HEK293 (cell line): ENCODE data around the gene PEAK3.

Experiments
- BCL6B ChIP-seq: fragments of 450-650 bp; formaldehyde crosslinking; IDR thresholded peaks from 2 replicates; pipeline ENCODE4 v1.5.1; 2017; ENCODE audit warnings: missing biosample characterization, missing genetic modification characterization
- KLF1 ChIP-seq: fragments of 450-650 bp; formaldehyde crosslinking; IDR thresholded peaks from 2 replicates; pipeline ENCODE4 v1.5.1; 2016; ENCODE audit warnings: missing biosample characterization, missing genetic modification characterization
- KLF16 ChIP-seq: fragments of 450-650 bp; formaldehyde crosslinking; IDR thresholded peaks from 2 replicates; pipeline ENCODE4 v1.5.1; 2017; ENCODE audit warnings: missing biosample characterization, missing genetic modification characterization
- KLF17 ChIP-seq: fragments of 450-650 bp; formaldehyde crosslinking; IDR thresholded peaks from 2 replicates; pipeline ENCODE4 v1.5.1; 2016; ENCODE audit warnings: missing biosample characterization, missing genetic modification characterization
- PBX3 ChIP-seq: sonication (generic); formaldehyde crosslinking; IDR thresholded peaks from 2 replicates; pipeline ENCODE4 v1.8.1; 2022; ENCODE audit warnings: mild to moderate bottlenecking, moderate library complexity, missing genetic modification reagents
- PRDM6 ChIP-seq: fragments of 450-650 bp; formaldehyde crosslinking; IDR thresholded peaks from 2 replicates; pipeline ENCODE4 v1.5.1; 2017; ENCODE audit warnings: missing biosample characterization, missing genetic modification characterization
- SP2 ChIP-seq: fragments of 450-650 bp; formaldehyde crosslinking; IDR thresholded peaks from 2 replicates; pipeline ENCODE4 v1.5.1; 2016; ENCODE audit warnings: missing biosample characterization, missing genetic modification characterization
- TRIM28 ChIP-seq: IDR thresholded peaks from 2 replicates; pipeline ENCODE4 v1.6.1; 2011; ENCODE audit warnings: low read length, control low read depth, borderline replicate concordance
- ZBTB17 ChIP-seq: fragments of 450-650 bp; formaldehyde crosslinking; IDR thresholded peaks from 2 replicates; pipeline ENCODE4 v1.5.1; 2016; ENCODE audit warnings: missing biosample characterization, missing genetic modification characterization
- ZBTB6 ChIP-seq: fragments of 450-650 bp; formaldehyde crosslinking; IDR thresholded peaks from 2 replicates; pipeline ENCODE4 v1.5.1; 2017; ENCODE audit warnings: missing biosample characterization, missing genetic modification characterization
- ZFP37 ChIP-seq: fragments of 450-650 bp; formaldehyde crosslinking; IDR thresholded peaks from 2 replicates; pipeline ENCODE4 v1.5.1; 2016; ENCODE audit warnings: missing biosample characterization, missing genetic modification characterization
- ZFP41 ChIP-seq: fragments of 450-650 bp; formaldehyde crosslinking; IDR thresholded peaks from 2 replicates; pipeline ENCODE4 v1.5.1; 2016; ENCODE audit warnings: missing biosample characterization, missing genetic modification characterization, borderline replicate concordance
- ZIC2 ChIP-seq: fragments of 450-650 bp; formaldehyde crosslinking; IDR thresholded peaks from 2 replicates; pipeline ENCODE4 v1.5.1; 2016; ENCODE audit warnings: missing biosample characterization, missing genetic modification characterization
- ZNF146 ChIP-seq: fragments of 450-650 bp; formaldehyde crosslinking; IDR thresholded peaks from 2 replicates; pipeline ENCODE4 v1.5.1; 2016; ENCODE audit warnings: missing biosample characterization, missing genetic modification characterization
- ZNF169 ChIP-seq: fragments of 450-650 bp; formaldehyde crosslinking; IDR thresholded peaks from 2 replicates; pipeline ENCODE4 v1.5.1; 2016; ENCODE audit warnings: missing biosample characterization, missing genetic modification characterization
- ZNF37A ChIP-seq: fragments of 450-650 bp; IDR thresholded peaks from 2 replicates; pipeline ENCODE4 v1.5.1; 2018; ENCODE audit warnings: missing biosample characterization, missing genetic modification characterization
- ZNF596 ChIP-seq: fragments of 450-650 bp; IDR thresholded peaks from 2 replicates; pipeline ENCODE4 v1.5.0; 2018; ENCODE audit warnings: missing biosample characterization, mild to moderate bottlenecking, missing genetic modification characterization, moderate library complexity
- ZNF626 ChIP-seq: fragments of 450-650 bp; sonication (Bioruptor Pico); formaldehyde crosslinking; IDR thresholded peaks from 2 replicates; pipeline ENCODE4 v1.5.1; 2018; ENCODE audit warnings: missing biosample characterization, missing genetic modification characterization, inconsistent platforms
- ZNF629 ChIP-seq: fragments of 450-650 bp; formaldehyde crosslinking; IDR thresholded peaks from 2 replicates; pipeline ENCODE4 v1.5.1; 2017; ENCODE audit warnings: missing biosample characterization, missing genetic modification characterization
- ZNF785 ChIP-seq: fragments of 450-650 bp; formaldehyde crosslinking; IDR thresholded peaks from 2 replicates; pipeline ENCODE4 v1.5.1; 2016; ENCODE audit warnings: missing biosample characterization, missing genetic modification characterization
- ZSCAN16 ChIP-seq: fragments of 450-650 bp; formaldehyde crosslinking; IDR thresholded peaks from 2 replicates; pipeline ENCODE4 v1.5.1; 2016; ENCODE audit warnings: missing biosample characterization, missing genetic modification characterization
- ZSCAN30 ChIP-seq: fragments of 450-650 bp; IDR thresholded peaks from 2 replicates; pipeline ENCODE4 v1.5.1; 2018; ENCODE audit warnings: missing biosample characterization, mild to moderate bottlenecking, missing genetic modification characterization, moderate library complexity
- TF ChIP-seq, protein P1 (sequence below): fragments of 450-650 bp; formaldehyde crosslinking; IDR thresholded peaks from 2 replicates; pipeline ENCODE4 v1.5.1; 2017; ENCODE audit warnings: missing biosample characterization, missing genetic modification characterization
- TF ChIP-seq, protein P2 (sequence below): IDR thresholded peaks from 2 replicates; pipeline ENCODE4 v1.6.1; 2011; ENCODE audit warnings: mild to moderate bottlenecking, low read depth, low read length, borderline replicate concordance
- TF ChIP-seq, protein P3 (sequence below): fragments of 450-650 bp; formaldehyde crosslinking; IDR thresholded peaks from 2 replicates; pipeline ENCODE4 v1.5.1; 2016; ENCODE audit warnings: missing biosample characterization, missing genetic modification characterization, low read depth
- TF ChIP-seq, protein P4 (sequence below): fragments of 450-650 bp; formaldehyde crosslinking; IDR thresholded peaks from 2 replicates; pipeline ENCODE4 v1.5.1; 2017; ENCODE audit warnings: missing biosample characterization, missing genetic modification characterization

Gene PEAK3

GRCh38 chr19:2271234-2272103 is 10.5 kb downstream of the PEAK3 start (continued):
- TF ChIP-seq BCL6B (tag by site-specific recombination) (no peak), KLF16 (tag by site-specific recombination) (no peak), ZNF629 (no peak; the same call in 1 of the 2 replicates), ZBTB6 (tag by site-specific recombination) (no peak), PBX3 (CRISPR knock-in tag) (no peak), ZIC2 (no peak), PRDM6 (tag by site-specific recombination) (no peak), ZNF626 (no peak), ZNF169 (tag by site-specific recombination) (no peak), TRIM28 (no peak), ZSCAN30 (tag by site-specific recombination) (no peak), ZNF785 (tag by site-specific recombination) (no peak), KLF1 (peak; percentile 75), KLF17 (tag by site-specific recombination) (0 out of 2 replicates have a peak, but pooled peaks have one; percentile 18), ZNF596 (tag by site-specific recombination) (no peak), ZFP41 (tag by site-specific recombination) (no peak), ZBTB17 (tag by site-specific recombination) (peak; percentile 25; the same call in 1 of the 2 replicates), ZNF146 (tag by site-specific recombination) (no peak), ZSCAN16 (tag by site-specific recombination) (no peak), ZFP37 (no peak), SP2 (tag by site-specific recombination) (no peak), ZNF37A (no peak)
- TF ChIP-seq, protein P1, sequence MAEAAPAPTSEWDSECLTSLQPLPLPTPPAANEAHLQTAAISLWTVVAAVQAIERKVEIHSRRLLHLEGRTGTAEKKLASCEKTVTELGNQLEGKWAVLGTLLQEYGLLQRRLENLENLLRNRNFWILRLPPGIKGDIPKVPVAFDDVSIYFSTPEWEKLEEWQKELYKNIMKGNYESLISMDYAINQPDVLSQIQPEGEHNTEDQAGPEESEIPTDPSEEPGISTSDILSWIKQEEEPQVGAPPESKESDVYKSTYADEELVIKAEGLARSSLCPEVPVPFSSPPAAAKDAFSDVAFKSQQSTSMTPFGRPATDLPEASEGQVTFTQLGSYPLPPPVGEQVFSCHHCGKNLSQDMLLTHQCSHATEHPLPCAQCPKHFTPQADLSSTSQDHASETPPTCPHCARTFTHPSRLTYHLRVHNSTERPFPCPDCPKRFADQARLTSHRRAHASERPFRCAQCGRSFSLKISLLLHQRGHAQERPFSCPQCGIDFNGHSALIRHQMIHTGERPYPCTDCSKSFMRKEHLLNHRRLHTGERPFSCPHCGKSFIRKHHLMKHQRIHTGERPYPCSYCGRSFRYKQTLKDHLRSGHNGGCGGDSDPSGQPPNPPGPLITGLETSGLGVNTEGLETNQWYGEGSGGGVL (tag by site-specific recombination): no peak
- TF ChIP-seq, protein P2, sequence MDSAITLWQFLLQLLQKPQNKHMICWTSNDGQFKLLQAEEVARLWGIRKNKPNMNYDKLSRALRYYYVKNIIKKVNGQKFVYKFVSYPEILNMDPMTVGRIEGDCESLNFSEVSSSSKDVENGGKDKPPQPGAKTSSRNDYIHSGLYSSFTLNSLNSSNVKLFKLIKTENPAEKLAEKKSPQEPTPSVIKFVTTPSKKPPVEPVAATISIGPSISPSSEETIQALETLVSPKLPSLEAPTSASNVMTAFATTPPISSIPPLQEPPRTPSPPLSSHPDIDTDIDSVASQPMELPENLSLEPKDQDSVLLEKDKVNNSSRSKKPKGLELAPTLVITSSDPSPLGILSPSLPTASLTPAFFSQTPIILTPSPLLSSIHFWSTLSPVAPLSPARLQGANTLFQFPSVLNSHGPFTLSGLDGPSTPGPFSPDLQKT: no peak
- TF ChIP-seq, protein P3, sequence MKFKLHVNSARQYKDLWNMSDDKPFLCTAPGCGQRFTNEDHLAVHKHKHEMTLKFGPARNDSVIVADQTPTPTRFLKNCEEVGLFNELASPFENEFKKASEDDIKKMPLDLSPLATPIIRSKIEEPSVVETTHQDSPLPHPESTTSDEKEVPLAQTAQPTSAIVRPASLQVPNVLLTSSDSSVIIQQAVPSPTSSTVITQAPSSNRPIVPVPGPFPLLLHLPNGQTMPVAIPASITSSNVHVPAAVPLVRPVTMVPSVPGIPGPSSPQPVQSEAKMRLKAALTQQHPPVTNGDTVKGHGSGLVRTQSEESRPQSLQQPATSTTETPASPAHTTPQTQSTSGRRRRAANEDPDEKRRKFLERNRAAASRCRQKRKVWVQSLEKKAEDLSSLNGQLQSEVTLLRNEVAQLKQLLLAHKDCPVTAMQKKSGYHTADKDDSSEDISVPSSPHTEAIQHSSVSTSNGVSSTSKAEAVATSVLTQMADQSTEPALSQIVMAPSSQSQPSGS (tag by site-specific recombination): no peak
- TF ChIP-seq, protein P4, sequence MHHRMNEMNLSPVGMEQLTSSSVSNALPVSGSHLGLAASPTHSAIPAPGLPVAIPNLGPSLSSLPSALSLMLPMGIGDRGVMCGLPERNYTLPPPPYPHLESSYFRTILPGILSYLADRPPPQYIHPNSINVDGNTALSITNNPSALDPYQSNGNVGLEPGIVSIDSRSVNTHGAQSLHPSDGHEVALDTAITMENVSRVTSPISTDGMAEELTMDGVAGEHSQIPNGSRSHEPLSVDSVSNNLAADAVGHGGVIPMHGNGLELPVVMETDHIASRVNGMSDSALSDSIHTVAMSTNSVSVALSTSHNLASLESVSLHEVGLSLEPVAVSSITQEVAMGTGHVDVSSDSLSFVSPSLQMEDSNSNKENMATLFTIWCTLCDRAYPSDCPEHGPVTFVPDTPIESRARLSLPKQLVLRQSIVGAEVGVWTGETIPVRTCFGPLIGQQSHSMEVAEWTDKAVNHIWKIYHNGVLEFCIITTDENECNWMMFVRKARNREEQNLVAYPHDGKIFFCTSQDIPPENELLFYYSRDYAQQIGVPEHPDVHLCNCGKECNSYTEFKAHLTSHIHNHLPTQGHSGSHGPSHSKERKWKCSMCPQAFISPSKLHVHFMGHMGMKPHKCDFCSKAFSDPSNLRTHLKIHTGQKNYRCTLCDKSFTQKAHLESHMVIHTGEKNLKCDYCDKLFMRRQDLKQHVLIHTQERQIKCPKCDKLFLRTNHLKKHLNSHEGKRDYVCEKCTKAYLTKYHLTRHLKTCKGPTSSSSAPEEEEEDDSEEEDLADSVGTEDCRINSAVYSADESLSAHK (tag by site-specific recombination): no peak
